Inferior parietal cortex (tissue), 1 donor: ENCODE data around the gene SRF.
A peak's percentile ranks its signal among the peaks of the same experiment; 100 is the strongest.

ENCODE experiments used
- DNase-seq: peaks from one replicate; pipeline ENCODE4 v3.0.0-alpha.2; 2016; ENCODE audit errors: extremely low spot score

The SRF gene

GRCh38 chr6:43147691-43148477 lies 23.2 kb upstream of the SRF start:
- DNase-seq, result no peak

- DNase-seq, result no peak
Observed at GRCh38 chr6:43149265-43149664, 21.8 kb upstream of the SRF start.

- DNase-seq, result no peak
Observed at GRCh38 chr6:43150051-43150751, 20.9 kb upstream of the SRF start.

GRCh38 chr6:43159599-43159998 lies 11.5 kb upstream of the SRF start:
- DNase-seq, result no peak

DNA sequence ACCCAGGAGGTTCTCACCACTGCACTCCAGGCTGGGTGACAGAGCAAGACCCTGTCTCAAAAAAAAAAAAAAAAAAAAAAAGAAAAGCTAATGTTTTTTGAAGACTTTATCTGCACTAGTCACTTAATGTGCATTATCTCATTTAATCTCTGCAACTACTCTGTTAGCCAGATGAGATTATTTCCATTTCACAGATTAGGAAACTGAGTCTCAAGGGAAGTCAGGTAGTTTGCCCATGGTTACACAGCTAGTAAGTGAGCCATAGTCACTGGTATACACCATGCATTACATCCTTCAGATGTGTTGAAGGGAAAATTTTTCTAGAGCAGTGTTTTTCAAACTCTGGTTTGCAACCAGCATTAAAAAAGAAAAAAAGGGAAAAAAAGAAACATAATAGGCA lies 7.2 kb upstream of the SRF start:
- no peak for DNase-seq

DNA sequence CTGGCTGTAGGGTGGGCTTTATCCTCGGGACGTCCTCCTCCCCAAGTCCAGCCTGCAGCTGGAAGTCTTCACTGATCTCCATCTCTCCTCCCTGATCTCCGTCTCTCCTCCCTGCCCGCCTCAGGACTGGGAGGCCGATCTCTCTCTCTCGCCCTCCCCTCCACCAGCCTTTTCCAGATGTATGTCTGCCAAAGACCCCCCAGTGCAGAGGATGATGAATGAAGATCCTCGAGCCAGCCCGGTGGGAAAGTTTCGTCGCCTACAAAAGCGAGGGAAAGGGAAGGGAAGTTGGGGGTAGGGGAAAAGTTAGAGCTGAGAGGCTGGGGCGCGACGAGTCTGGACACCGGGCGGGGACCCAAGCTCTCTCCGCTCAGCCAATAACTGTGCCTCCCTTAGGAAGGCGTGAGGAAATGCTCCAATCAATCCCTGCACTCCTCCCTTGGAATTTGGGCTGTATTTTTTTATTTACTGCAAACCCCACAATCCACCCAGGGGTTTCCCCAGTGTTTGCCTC lies 595 bp upstream of the SRF start:
- no peak for DNase-seq

GRCh38 chr6:43171707-43172103 lies 636 bp downstream of the SRF start:
- peak; percentile 13 for DNase-seq

DNA sequence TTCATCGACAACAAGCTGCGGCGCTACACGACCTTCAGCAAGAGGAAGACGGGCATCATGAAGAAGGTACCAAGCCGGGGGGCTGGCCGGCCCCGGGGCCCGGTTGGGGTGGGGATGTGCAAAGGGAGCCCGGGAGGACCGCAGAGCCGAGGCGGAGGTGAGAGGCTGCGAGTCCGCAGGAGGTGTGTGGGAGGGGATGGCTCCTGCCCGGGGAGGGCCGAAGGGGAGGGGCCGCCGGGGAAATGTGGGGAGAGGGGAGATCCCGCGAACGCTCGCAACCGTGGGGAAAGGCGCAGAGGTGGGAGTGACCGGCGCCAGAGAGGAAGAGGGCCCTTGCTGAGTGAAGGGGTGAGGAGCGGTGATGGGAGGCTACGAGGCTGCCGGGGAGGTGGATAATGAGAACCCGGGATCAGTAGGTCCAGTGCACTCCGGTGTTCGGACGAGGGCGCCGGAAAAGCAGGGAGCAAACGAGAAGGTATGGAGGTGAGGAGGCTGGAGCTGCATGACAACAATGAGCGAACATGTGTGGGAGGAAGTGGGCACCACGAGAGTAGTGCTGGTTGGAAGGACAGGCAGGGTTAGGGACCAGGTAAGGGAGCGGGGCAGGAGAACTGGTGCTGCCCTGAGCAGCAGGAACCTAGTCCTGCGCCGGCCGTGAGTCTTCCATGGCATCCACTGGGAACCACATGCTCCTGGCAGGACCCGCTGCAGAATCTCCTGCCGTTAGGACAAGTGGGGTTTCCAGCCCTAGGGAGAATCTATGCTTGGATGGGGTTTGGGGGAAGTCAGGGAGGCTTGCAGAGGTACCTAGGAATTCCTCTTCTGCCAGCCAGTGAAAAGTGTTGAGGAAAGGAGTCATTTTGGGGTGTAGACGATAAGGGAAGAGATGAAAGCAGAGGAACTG lies 1.3 kb downstream of the SRF start:
- no peak for DNase-seq

DNA sequence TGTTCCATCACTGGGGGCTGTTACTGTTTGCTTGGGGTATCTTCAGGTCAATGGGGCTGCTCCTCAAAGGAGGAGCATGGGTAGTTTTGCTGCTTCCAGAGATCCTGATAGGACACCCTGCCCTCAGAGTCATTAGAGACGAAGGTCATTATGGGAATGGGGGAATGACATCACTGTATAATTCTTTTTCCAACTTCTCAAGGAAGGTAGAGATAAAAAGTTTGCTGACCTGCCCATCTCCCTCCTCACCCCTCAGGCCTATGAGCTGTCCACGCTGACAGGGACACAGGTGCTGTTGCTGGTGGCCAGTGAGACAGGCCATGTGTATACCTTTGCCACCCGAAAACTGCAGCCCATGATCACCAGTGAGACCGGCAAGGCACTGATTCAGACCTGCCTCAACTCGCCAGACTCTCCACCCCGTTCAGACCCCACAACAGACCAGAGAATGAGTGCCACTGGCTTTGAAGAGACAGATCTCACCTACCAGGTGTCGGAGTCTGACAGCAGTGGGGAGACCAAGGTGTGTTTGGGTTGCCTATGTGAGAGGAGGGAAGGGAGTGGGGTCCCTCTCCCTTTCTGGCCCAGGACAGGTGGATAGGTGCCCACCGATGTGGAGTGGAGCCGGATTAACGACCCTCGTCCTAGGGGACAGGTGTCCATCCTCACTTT lies 2.7 kb downstream of the SRF start:
- DNase-seq, result no peak

DNA sequence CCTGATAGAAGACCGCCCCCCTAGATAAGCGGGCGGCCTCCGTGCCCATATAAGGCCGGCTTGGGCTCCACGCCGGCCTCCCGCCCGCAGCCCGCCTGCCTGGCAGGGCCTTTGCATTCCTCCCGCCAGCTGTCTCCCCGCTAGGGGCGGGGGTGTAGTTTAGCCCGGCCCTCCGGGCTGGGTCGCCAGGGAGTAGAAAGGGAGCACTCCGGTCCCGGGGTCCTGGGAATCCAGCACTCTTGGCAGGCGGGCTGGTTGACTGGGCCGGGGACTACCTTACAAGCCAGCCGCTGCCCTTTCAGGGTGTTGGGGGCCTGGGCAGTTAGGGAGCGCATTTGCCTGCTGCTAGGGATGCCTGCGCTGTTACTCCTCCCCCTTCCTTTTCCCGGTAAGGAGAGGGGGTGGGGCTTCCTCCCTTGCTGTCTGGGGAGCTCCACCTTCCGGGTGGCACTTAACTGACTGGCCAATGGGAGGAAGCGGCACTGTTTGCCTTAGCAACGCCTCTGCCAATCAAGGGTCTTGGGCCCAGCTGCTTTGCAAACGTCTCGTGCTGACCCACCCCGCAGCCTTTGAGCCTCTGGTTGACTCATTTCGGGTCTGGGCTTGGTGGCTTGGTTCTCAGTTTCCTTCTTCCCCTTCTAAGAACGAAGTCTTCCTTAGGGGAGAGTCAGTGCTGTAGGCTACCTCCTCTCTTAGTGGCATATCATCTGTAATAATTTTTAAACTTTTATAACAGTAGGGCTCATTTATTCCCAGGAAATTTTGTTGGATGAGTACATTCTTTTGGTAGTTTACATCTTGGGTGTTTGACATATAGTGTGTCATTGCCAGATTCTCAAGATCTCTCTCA lies 3.4 kb downstream of the SRF start:
- peak; percentile 98 for DNase-seq

- no peak for DNase-seq
Observed at GRCh38 chr6:43175676-43176422, 4.8 kb downstream of the SRF start.

DNA sequence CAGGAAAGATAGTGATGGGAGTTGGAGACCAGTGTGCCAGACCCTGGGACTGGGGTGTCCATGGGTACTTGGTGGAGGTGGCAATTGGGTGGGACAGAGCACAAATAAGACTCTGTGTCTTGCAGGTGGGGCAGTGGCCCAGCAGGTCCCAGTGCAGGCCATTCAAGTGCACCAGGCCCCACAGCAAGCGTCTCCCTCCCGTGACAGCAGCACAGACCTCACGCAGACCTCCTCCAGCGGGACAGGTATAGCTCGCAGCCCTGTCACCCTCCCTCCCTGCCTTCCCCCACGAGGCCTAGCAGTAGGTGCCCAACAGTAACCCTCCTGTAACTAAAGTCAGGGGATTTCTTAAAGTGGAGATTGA lies 5.3 kb downstream of the SRF start:
- no peak for DNase-seq

GRCh38 chr6:43178150-43178549 lies 7.1 kb downstream of the SRF start:
- no peak for DNase-seq

DNA sequence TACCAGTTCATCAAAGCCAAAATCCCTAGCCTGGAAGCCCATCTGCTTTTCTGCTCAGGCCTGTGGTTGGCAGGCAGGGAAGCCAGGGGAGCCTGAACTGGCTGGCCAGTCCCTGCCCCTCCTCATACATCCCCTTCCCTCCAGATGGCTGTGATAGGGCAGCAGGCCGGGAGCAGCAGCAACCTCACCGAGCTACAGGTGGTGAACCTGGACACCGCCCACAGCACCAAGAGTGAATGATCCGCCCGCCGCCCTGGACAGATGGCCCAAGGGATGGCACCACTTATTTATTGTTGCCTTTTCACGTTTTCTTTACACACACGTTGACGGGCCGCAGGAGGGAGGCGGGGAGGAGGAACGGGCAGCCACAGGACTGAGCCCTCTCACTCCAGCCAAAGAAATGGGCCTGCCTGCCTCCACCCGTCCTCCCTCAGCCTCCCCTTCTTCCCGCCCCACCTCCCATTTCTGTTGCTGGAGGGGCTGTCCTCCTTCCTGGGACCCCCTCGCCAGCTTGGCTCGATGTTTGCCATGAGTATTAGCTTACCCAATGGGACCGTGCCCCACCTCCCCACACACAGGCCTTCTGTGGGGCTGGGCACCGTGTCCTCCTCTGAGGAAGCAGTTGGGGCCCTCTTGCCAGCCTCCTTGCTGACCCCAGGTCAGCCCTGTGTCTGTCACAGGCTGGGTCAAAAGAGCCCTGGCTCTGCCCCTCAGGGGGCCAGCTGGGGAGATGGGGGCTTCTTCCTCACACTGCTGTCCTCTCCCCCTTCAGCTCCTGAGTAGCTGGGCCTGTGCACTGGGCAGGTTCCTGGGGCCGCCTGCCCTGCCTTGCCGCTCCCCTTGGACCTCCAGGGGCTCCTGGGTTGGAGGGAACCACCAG lies 8.1 kb downstream of the SRF start:
- no peak for DNase-seq

DNA sequence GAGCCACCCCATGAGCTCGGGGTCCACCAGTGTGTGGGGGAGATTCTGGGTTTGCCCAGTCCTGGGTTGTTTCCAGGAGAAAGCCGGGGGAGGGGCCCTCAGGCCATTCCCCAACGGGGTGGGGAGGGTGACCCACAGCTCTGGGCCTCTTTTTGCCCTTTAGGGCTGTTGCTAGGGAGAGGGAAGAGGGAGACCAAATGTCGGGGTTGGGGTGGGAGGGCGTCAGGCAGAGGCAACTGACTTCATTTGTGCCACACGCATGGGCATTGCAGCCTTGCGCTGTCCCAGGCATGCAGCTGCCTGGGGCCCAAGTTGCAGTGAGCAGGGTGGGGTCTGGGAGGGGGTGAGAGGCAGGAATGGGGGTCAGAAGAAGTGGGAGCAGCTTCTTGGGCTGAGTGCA lies 9.0 kb downstream of the SRF start:
- DNase-seq, result no peak

DNA sequence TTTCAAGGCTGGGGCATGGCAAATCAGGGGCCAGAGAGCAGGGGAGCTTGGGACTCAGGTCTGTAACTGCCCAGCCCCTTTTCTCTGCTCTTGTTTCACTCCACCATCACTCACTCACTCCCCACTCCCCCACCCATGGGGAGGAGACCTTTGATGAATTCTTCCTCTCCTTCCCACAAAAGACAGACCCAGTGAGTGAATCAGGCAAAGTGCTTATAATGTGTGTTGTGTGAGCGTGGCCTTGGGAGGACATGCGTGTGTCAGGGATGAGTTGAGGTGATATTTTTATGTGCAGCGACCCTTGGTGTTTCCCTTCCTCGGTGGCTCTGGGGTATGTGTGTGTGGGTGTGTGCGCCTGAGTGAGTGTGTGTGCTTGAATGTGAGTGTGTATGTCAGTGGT lies 9.9 kb downstream of the SRF start:
- DNase-seq, result no peak

DNA sequence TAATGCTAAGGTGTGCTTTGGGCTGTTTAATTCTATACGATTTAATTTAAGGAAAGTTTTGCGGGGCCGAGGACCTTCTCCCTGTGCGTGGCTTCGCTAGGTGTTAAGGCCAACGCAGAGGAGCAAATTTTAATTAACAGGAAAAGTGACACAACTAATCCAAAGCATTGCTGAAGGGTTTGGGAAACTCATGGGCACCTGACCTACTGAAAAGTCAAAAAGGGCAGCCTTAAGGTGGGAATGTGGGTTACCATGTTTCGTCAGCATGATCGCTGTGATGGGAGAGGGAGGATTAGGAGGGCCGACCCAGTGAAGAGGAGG lies 10.5 kb downstream of the SRF start:
- DNase-seq, result no peak

- DNase-seq, result peak; percentile 89
Observed at GRCh38 chr6:43181942-43182860, 11.1 kb downstream of the SRF start, which contains the start of gene CUL9. Gene CUL9, plus strand, starts transcription at chr6:43182196. Its CDS starts 2,115 bp downstream, at chr6:43184311.
